ENCODE results near the gene ANO3. TPM values are rescaled to one million over a fixed set of nuclear protein-coding genes. Genes with fewer than 3 reads are reported as not detected.

The ANO3 gene
- total RNA-seq, 1 experiment from 2014 or later: not detected

- no peak overlapping the region for H3K4me2 ChIP-seq (ENCODE audit: low read depth, low read length, poor library complexity, severe bottlenecking)
- H3K9me2 ChIP-seq (replicated peaks; ENCODE audit: insufficient read depth, low read length): no peaks in the 10 kb centered on the region
- no peak overlapping the region for H3K9ac ChIP-seq (ENCODE audit: low read length)
- no peak overlapping the region for H3K27ac ChIP-seq (ENCODE audit: low read length)
- no peak for DNase-seq
- no peaks in the 10 kb centered on the region for H3K79me2 ChIP-seq (ENCODE audit: low read length)
- no peak overlapping the region for H3K4me3 ChIP-seq (ENCODE audit: low read length)
- peaks cover 5% of the 10 kb centered on the region for H3K4me1 ChIP-seq (ENCODE audit: low read length)
- H3K27me3 ChIP-seq (ENCODE audit: low read length): no peaks in the 10 kb centered on the region
- H4K20me1 ChIP-seq (ENCODE audit: insufficient read depth, low read depth, low read length): no peaks in the 10 kb centered on the region
- H3K9me3 ChIP-seq (ENCODE audit: low read length): no peaks in the 10 kb centered on the region
- no peak overlapping the region for H2AFZ ChIP-seq (ENCODE audit: low read length)
- H3K36me3 ChIP-seq (ENCODE audit: insufficient read depth, low read length): no peaks in the 10 kb centered on the region
Observed at GRCh38 chr11:26399336-26399735, 67.4 kb downstream of the ANO3 start.

- Histone ChIP-seq H4K20me1 (ENCODE audit: insufficient read depth, low read depth, low read length) (no peaks in the 10 kb centered on the region), H2AFZ (ENCODE audit: low read length) (no peak overlapping the region), H3K9ac (ENCODE audit: low read length) (no peak overlapping the region), H3K36me3 (ENCODE audit: insufficient read depth, low read length) (no peaks in the 10 kb centered on the region), H3K27me3 (ENCODE audit: low read length) (no peaks in the 10 kb centered on the region), H3K4me3 (ENCODE audit: low read length) (no peak overlapping the region), H3K79me2 (ENCODE audit: low read length) (no peaks in the 10 kb centered on the region), H3K4me2 (ENCODE audit: low read depth, low read length, poor library complexity, severe bottlenecking) (no peak overlapping the region), H3K9me3 (ENCODE audit: low read length) (no peaks in the 10 kb centered on the region), H3K27ac (ENCODE audit: low read length) (no peak overlapping the region), H3K4me1 (ENCODE audit: low read length) (no peaks in the 10 kb centered on the region), H3K9me2 (replicated peaks; ENCODE audit: insufficient read depth, low read length) (no peaks in the 10 kb centered on the region)
- no peak for DNase-seq
Observed at GRCh38 chr11:26410706-26411366, 78.9 kb downstream of the ANO3 start.

GRCh38 chr11:26412955-26413354 lies 81.0 kb downstream of the ANO3 start:
- H3K27ac ChIP-seq (ENCODE audit: low read length): no peak overlapping the region
- H2AFZ ChIP-seq (ENCODE audit: low read length): no peak overlapping the region
- H3K9ac ChIP-seq (ENCODE audit: low read length): no peak overlapping the region
- no peak overlapping the region for H3K4me2 ChIP-seq (ENCODE audit: low read depth, low read length, poor library complexity, severe bottlenecking)
- H4K20me1 ChIP-seq (ENCODE audit: insufficient read depth, low read depth, low read length): no peaks in the 10 kb centered on the region
- H3K27me3 ChIP-seq (ENCODE audit: low read length): no peaks in the 10 kb centered on the region
- no peaks in the 10 kb centered on the region for H3K9me3 ChIP-seq (ENCODE audit: low read length)
- H3K79me2 ChIP-seq (ENCODE audit: low read length): no peaks in the 10 kb centered on the region
- no peak overlapping the region for H3K4me3 ChIP-seq (ENCODE audit: low read length)
- no peaks in the 10 kb centered on the region for H3K4me1 ChIP-seq (ENCODE audit: low read length)
- H3K9me2 ChIP-seq (replicated peaks; ENCODE audit: insufficient read depth, low read length): no peaks in the 10 kb centered on the region
- no peaks in the 10 kb centered on the region for H3K36me3 ChIP-seq (ENCODE audit: insufficient read depth, low read length)
- DNase-seq: no peak

GRCh38 chr11:26418386-26418912 lies 86.5 kb downstream of the ANO3 start:
- Histone ChIP-seq H3K27me3 (ENCODE audit: low read length) (no peaks in the 10 kb centered on the region), H3K9me2 (replicated peaks; ENCODE audit: insufficient read depth, low read length) (no peaks in the 10 kb centered on the region), H3K79me2 (ENCODE audit: low read length) (no peaks in the 10 kb centered on the region), H3K4me2 (ENCODE audit: low read depth, low read length, poor library complexity, severe bottlenecking) (no peak overlapping the region), H3K4me1 (ENCODE audit: low read length) (no peaks in the 10 kb centered on the region), H3K27ac (ENCODE audit: low read length) (no peak overlapping the region), H4K20me1 (ENCODE audit: insufficient read depth, low read depth, low read length) (no peaks in the 10 kb centered on the region), H3K9ac (ENCODE audit: low read length) (no peak overlapping the region), H3K9me3 (ENCODE audit: low read length) (no peaks in the 10 kb centered on the region), H2AFZ (ENCODE audit: low read length) (no peak overlapping the region), H3K36me3 (ENCODE audit: insufficient read depth, low read length) (no peaks in the 10 kb centered on the region), H3K4me3 (ENCODE audit: low read length) (no peak overlapping the region)
- no peak for DNase-seq

GRCh38 chr11:26420331-26420730 lies 88.4 kb downstream of the ANO3 start:
- Histone ChIP-seq H3K9ac (ENCODE audit: low read length) (no peak overlapping the region), H3K79me2 (ENCODE audit: low read length) (no peaks in the 10 kb centered on the region), H3K4me3 (ENCODE audit: low read length) (no peak overlapping the region), H3K4me1 (ENCODE audit: low read length) (no peaks in the 10 kb centered on the region), H4K20me1 (ENCODE audit: insufficient read depth, low read depth, low read length) (no peaks in the 10 kb centered on the region), H2AFZ (ENCODE audit: low read length) (no peak overlapping the region), H3K27me3 (ENCODE audit: low read length) (no peaks in the 10 kb centered on the region), H3K9me2 (replicated peaks; ENCODE audit: insufficient read depth, low read length) (no peaks in the 10 kb centered on the region), H3K9me3 (ENCODE audit: low read length) (no peaks in the 10 kb centered on the region), H3K36me3 (ENCODE audit: insufficient read depth, low read length) (no peaks in the 10 kb centered on the region), H3K27ac (ENCODE audit: low read length) (no peak overlapping the region), H3K4me2 (ENCODE audit: low read depth, low read length, poor library complexity, severe bottlenecking) (no peak overlapping the region)
- no peak for DNase-seq

GRCh38 chr11:26424255-26424654 lies 92.3 kb downstream of the ANO3 start:
- Histone ChIP-seq H3K4me3 (ENCODE audit: low read length) (no peak overlapping the region), H3K79me2 (ENCODE audit: low read length) (no peaks in the 10 kb centered on the region), H3K4me1 (ENCODE audit: low read length) (no peaks in the 10 kb centered on the region), H3K36me3 (ENCODE audit: insufficient read depth, low read length) (no peaks in the 10 kb centered on the region), H3K27me3 (ENCODE audit: low read length) (no peaks in the 10 kb centered on the region), H2AFZ (ENCODE audit: low read length) (no peak overlapping the region), H3K9me2 (replicated peaks; ENCODE audit: insufficient read depth, low read length) (no peaks in the 10 kb centered on the region), H3K9ac (ENCODE audit: low read length) (no peak overlapping the region), H4K20me1 (ENCODE audit: insufficient read depth, low read depth, low read length) (no peaks in the 10 kb centered on the region), H3K27ac (ENCODE audit: low read length) (no peak overlapping the region), H3K4me2 (ENCODE audit: low read depth, low read length, poor library complexity, severe bottlenecking) (no peak overlapping the region), H3K9me3 (ENCODE audit: low read length) (no peaks in the 10 kb centered on the region)
- no peak for DNase-seq

- no peaks in the 10 kb centered on the region for H3K4me1 ChIP-seq (ENCODE audit: low read length)
- no peak for DNase-seq
- no peaks in the 10 kb centered on the region for H3K79me2 ChIP-seq (ENCODE audit: low read length)
- H3K27me3 ChIP-seq (ENCODE audit: low read length): no peaks in the 10 kb centered on the region
- H3K4me2 ChIP-seq (ENCODE audit: low read depth, low read length, poor library complexity, severe bottlenecking): no peak overlapping the region
- no peak overlapping the region for H3K4me3 ChIP-seq (ENCODE audit: low read length)
- no peaks in the 10 kb centered on the region for H3K9me3 ChIP-seq (ENCODE audit: low read length)
- H3K9ac ChIP-seq (ENCODE audit: low read length): no peak overlapping the region
- H3K36me3 ChIP-seq (ENCODE audit: insufficient read depth, low read length): no peaks in the 10 kb centered on the region
- no peaks in the 10 kb centered on the region for H4K20me1 ChIP-seq (ENCODE audit: insufficient read depth, low read depth, low read length)
- H2AFZ ChIP-seq (ENCODE audit: low read length): no peak overlapping the region
- H3K9me2 ChIP-seq (replicated peaks; ENCODE audit: insufficient read depth, low read length): no peaks in the 10 kb centered on the region
- H3K27ac ChIP-seq (ENCODE audit: low read length): no peak overlapping the region
Observed at GRCh38 chr11:26439854-26440253, 107.9 kb downstream of the ANO3 start.

GRCh38 chr11:26442131-26442530 lies 110.2 kb downstream of the ANO3 start:
- Histone ChIP-seq H3K36me3 (ENCODE audit: insufficient read depth, low read length) (no peaks in the 10 kb centered on the region), H2AFZ (ENCODE audit: low read length) (no peak overlapping the region), H3K27me3 (ENCODE audit: low read length) (no peaks in the 10 kb centered on the region), H3K9me3 (ENCODE audit: low read length) (no peaks in the 10 kb centered on the region), H3K4me2 (ENCODE audit: low read depth, low read length, poor library complexity, severe bottlenecking) (no peak overlapping the region), H3K79me2 (ENCODE audit: low read length) (no peaks in the 10 kb centered on the region), H3K9me2 (replicated peaks; ENCODE audit: insufficient read depth, low read length) (no peaks in the 10 kb centered on the region), H3K4me1 (ENCODE audit: low read length) (no peaks in the 10 kb centered on the region), H3K27ac (ENCODE audit: low read length) (no peak overlapping the region), H3K9ac (ENCODE audit: low read length) (no peak overlapping the region), H3K4me3 (ENCODE audit: low read length) (no peak overlapping the region), H4K20me1 (ENCODE audit: insufficient read depth, low read depth, low read length) (no peaks in the 10 kb centered on the region)
- no peak for DNase-seq

Measured in Karpas-422 (cell line).